AG09319 (cell line): ENCODE measurements around the gene SLC27A5.

Source experiments
- DNase-seq: peaks from one replicate; pipeline ENCODE4 v3.0.0-alpha.2; 2010; ENCODE audit warnings: low read depth; ENCODE audit errors: extremely low read depth
- CTCF ChIP-seq: IDR thresholded peaks from 2 replicates; pipeline ENCODE4 v1.5.1; 2011; ENCODE audit warnings: low read depth, mild to moderate bottlenecking, inconsistent platforms, low read length, moderate library complexity

The SLC27A5 gene

DNA sequence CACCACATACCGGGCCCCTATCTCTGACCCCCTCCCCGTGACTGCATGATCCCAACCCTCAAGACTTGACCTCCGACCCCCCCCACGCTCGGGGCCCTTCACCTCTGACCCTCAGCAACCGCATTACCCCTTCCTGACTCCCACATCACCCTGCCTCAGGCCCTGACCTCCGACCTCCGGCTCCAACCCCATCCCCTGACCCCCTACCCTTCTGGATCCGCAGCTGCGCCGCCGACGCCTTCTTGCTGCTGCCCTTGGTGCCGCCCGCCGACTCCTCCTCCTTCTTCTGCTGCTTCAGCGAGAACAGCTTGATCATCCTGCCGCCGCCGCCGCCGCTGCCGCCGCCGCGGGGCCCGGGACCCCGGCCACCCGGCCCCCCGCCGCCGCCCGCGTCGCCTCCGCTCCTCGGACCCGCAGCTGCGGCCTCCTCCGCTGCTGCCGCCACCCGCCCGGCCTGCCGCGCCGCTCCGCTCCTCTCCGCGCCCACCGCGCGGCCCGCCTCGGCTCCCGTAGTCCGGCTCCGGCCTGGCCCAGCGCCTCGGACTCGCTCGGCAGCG lies 46.4 kb upstream of the SLC27A5 start, which contains the start of gene UBE2M:
UBE2M (minus strand) TSS at position 546 of the 557 bp plus-strand sequence; CDS start at position 316, 230 bp downstream.
- TF ChIP-seq CTCF: no peak
- no peak for DNase-seq

- no peak for TF ChIP-seq CTCF
- no peak for DNase-seq
Observed at GRCh38 chr19:58557221-58558065, 45.7 kb upstream of the SLC27A5 start.

DNA sequence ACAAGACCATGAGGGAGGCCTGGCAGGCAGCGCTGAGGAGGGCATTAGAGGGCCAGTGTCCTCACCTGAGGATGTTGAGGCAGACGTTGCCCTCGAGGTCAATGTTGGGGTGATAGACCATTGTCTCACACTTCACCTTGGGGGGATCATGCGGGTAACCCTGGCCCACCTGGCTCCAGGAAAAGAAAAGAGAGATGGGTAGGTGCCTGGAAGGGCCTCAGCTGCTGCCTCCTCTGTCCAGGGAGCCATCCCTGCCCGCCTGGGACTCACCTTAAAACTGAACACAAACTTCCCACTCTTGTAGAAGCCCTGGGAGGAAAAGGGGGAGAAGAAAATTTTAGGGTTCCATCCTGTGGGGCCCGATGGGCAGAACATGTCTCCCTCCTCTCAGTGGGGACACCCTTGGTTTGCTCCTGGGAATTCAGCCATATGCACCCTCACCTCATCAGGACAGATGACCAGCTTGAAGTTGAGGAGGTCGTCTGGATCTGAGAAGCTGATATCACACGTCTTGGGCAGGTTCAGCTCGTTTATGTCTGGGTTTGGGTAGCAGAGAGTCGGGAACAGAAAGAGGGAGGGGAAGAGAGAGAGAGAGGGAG lies 44.9 kb upstream of the SLC27A5 start:
- DNase-seq: no peak

GRCh38 chr19:58555920-58556621 lies 44.3 kb upstream of the SLC27A5 start:
- DNase-seq: no peak
- no peak for TF ChIP-seq CTCF

More for the DNA sequence above, 44.9 kb upstream of the SLC27A5 start:
- no peak for TF ChIP-seq CTCF

DNA sequence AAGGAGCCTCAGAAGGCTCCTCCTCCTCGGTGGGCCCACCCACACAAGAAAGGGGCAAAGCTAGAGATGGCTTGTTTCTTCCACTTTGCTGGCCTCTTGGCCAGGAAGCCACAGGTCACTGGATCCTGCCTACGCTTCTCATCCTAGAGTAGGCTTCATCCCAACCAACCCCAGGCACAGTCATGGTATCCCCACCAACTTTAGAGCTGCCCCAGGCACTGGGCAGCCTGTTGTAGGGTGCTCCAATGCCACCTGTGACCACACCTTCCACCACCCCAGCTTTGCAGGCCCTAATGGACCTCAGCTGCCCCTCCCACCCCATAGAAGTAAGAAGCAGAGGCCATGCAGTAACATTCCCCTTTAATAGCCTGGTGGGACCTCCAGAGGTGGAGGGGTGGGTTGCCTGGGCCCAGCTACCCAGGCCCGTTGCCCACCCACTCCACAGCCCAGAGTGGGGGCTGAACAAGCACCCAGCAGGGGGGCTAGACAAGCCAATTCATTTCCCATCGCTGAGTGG lies 43.6 kb upstream of the SLC27A5 start:
- no peak for TF ChIP-seq CTCF
- DNase-seq: no peak

DNA sequence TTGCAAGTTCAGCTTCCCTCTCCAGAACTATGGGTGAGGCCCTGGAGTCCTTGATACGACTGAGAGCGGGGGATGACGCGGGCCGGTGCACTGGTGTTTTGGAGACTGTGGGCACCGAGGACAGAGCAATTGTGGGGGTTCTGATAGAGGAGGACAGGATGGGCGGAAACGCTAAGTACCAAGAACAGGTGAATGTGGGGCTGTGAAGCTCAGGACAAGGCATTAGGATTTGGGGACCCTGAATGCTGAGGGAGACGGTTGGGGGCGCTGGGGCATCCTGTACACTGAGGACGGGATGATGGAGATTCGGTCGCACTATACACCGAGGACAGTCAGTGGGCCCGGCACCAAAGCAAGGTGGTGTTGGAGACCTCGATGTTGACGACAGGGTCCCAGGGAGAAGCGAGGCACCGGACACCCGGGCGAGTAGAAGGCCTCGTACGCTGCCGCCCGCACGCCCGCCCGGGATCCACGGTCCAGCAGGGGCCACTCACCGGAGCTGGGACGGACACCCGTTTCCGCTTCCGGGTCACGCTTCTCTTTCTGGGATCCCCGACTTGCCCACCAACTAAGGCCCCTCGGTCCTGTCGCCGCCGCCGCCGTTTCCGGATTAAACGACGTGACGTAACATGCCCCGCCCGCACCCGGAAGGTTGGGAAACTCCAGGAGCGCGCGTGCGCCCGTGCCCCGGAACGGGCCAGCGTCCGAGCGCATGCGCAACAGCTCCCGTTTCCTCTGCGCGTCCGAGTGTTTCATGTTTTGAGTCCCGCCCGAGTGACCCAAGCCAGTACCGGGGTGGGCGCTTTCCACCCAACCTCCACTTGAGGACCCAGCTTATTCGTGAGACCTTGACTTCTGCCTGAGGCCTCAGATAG lies 42.9 kb upstream of the SLC27A5 start, which contains the start of gene CHMP2A:
CHMP2A (minus strand) TSS at position 612 of the 875 bp plus-strand sequence. CDS start 893 bp downstream, outside the sequence.
- TF ChIP-seq CTCF: no peak; the same call in 1 of the 2 replicates
- peak; percentile 92 for DNase-seq
